ENCODE measurements around the gene RLN3. TPM values are rescaled to one million over a fixed set of nuclear protein-coding genes. Genes with fewer than 3 reads are reported as not detected.

Gene RLN3
- not detected in 2 replicates for total RNA-seq

- no peak for DNase-seq (ENCODE audit: low read depth)
- TF ChIP-seq CTCF (conservative IDR thresholded peaks at IDR 0.05; ENCODE audit: low read depth, low read length) = no peak
- no peak within 1 kb of the TSS for H3K4me3 ChIP-seq (ENCODE audit: low read depth, low read length)
Measured at GRCh38 chr19:14027856-14028450, at the start of gene RLN3. RLN3 (plus strand) TSS chr19:14028148; CDS start chr19:14028205, 57 bp downstream.

GRCh38 chr19:13978351-13979243, 49.4 kb upstream of the RLN3 start:
- no peak overlapping the region for H3K4me3 ChIP-seq (ENCODE audit: low read depth, low read length)
- no peak for TF ChIP-seq CTCF (conservative IDR thresholded peaks at IDR 0.05; ENCODE audit: low read depth, low read length)
- no peak for DNase-seq (ENCODE audit: low read depth)

GRCh38 chr19:13979244-13979615, 48.7 kb upstream of the RLN3 start:
- no peak overlapping the region for H3K4me3 ChIP-seq (ENCODE audit: low read depth, low read length)
- DNase-seq (ENCODE audit: low read depth) = no peak
- TF ChIP-seq CTCF (conservative IDR thresholded peaks at IDR 0.05; ENCODE audit: low read depth, low read length) = no peak

- H3K4me3 ChIP-seq (ENCODE audit: low read depth, low read length) = no peak overlapping the region
- no peak for DNase-seq (ENCODE audit: low read depth)
- no peak for TF ChIP-seq CTCF (conservative IDR thresholded peaks at IDR 0.05; ENCODE audit: low read depth, low read length)
Measured at GRCh38 chr19:13979686-13980085, 48.3 kb upstream of the RLN3 start.

- H3K4me3 ChIP-seq (ENCODE audit: low read depth, low read length) = no peak overlapping the region
- TF ChIP-seq CTCF (conservative IDR thresholded peaks at IDR 0.05; ENCODE audit: low read depth, low read length) = no peak
- no peak for DNase-seq (ENCODE audit: low read depth)
Measured at GRCh38 chr19:13980340-13980739, 47.6 kb upstream of the RLN3 start.

GRCh38 chr19:13981021-13981420, 46.9 kb upstream of the RLN3 start:
- no peak for DNase-seq (ENCODE audit: low read depth)
- no peak overlapping the region for H3K4me3 ChIP-seq (ENCODE audit: low read depth, low read length)
- TF ChIP-seq CTCF (conservative IDR thresholded peaks at IDR 0.05; ENCODE audit: low read depth, low read length) = no peak
